ENCODE results near the gene OXCT1.

The OXCT1 gene

GRCh38 chr5:41707853-41708603 is 162.2 kb downstream of the OXCT1 start:
- peak; percentile 4 for DNase-seq

- DNase-seq: no peak
Observed at GRCh38 chr5:41695920-41696582, 174.2 kb downstream of the OXCT1 start.

- DNase-seq: no peak
Observed at GRCh38 chr5:41686767-41687166, 183.5 kb downstream of the OXCT1 start.

- no peak for DNase-seq
Observed at GRCh38 chr5:41686191-41686590, 184.0 kb downstream of the OXCT1 start.

- no peak for DNase-seq
Observed at GRCh38 chr5:41683181-41683580, 187.0 kb downstream of the OXCT1 start.

GRCh38 chr5:41682641-41683040 is 187.6 kb downstream of the OXCT1 start:
- no peak for DNase-seq

GRCh38 chr5:41681840-41682239 is 188.4 kb downstream of the OXCT1 start:
- no peak for DNase-seq
